CD4-positive, CD25-positive, alpha-beta regulatory T cell (primary cell): ENCODE measurements around the gene VIPR2. TPM values are rescaled to one million over a fixed set of nuclear protein-coding genes. Genes with fewer than 3 reads are reported as not detected.
A peak's percentile ranks its signal among the peaks of the same experiment; 100 is the strongest.

Experiments
- ATAC-seq, 2 donors: fragments of 150-1000 bp; cut with Tn5 transposase; one replicate each; pipeline ENCODE4 v1.10.0; 2021; ENCODE audit warnings: low read depth in 2 of 2, moderate number of reproducible peaks in 2 of 2, moderate library complexity in 1 of 2
- DNase-seq, 3 donors: peaks; one replicate each; pipeline versions ENCODE4 v3.0.0 to v3.0.0-alpha.2; 2012 to 2022; ENCODE audit warnings: mixed read lengths in 1 of 3
- H3K27ac ChIP-seq: one replicate; pipeline ENCODE4 v1.7.0; 2013; ENCODE audit warnings: mild to moderate bottlenecking, low read length; ENCODE audit not compliant: insufficient read depth, poor library complexity, severe bottlenecking
- H3K27me3 ChIP-seq: one replicate; pipeline ENCODE4 v1.7.0; 2013; ENCODE audit warnings: low read length; ENCODE audit not compliant: control insufficient read depth, insufficient read depth
- H3K36me3 ChIP-seq: one replicate; pipeline ENCODE4 v1.7.0; 2013; ENCODE audit warnings: mild to moderate bottlenecking, low read length, moderate library complexity; ENCODE audit not compliant: control insufficient read depth, insufficient read depth
- H3K4me1 ChIP-seq: 2 replicates; pipeline ENCODE4 v1.7.0; 2013; ENCODE audit warnings: mild to moderate bottlenecking, low read length; ENCODE audit not compliant: insufficient read depth, control insufficient read depth, poor library complexity, severe bottlenecking
- H3K4me3 ChIP-seq: one replicate; pipeline ENCODE4 v1.7.0; 2013; ENCODE audit warnings: low read depth, mild to moderate bottlenecking, low read length, moderate library complexity
- H3K9me3 ChIP-seq, 2 experiments: 1 replicate in 1 of 2; 2 replicates in 1 of 2; pipeline ENCODE4 v1.7.0; 2013; ENCODE audit warnings: low read length in 2 of 2, mild to moderate bottlenecking in 1 of 2, moderate library complexity in 1 of 2; ENCODE audit not compliant: control insufficient read depth in 2 of 2
- H3K27ac Mint-ChIP-seq, 3 donors: one replicate each; pipeline ENCODE4 v1.8.0; 2020 to 2022; ENCODE audit warnings: mild to moderate bottlenecking in 3 of 3, mixed read lengths in 3 of 3, moderate library complexity in 2 of 3
- H3K27me3 Mint-ChIP-seq: one replicate; pipeline ENCODE4 v1.8.0; 2022; ENCODE audit warnings: mild to moderate bottlenecking, mixed read lengths
- H3K36me3 Mint-ChIP-seq: one replicate; pipeline ENCODE4 v1.8.0; 2020; ENCODE audit warnings: mixed read lengths
- H3K4me1 Mint-ChIP-seq, 4 donors: one replicate each; pipeline ENCODE4 v1.8.0; 2020 to 2022; ENCODE audit warnings: mixed read lengths in 4 of 4, mild to moderate bottlenecking in 1 of 4
- H3K4me3 Mint-ChIP-seq, 4 donors: one replicate each; pipeline ENCODE4 v1.8.0; 2020 to 2022; ENCODE audit warnings: mild to moderate bottlenecking in 4 of 4, mixed read lengths in 4 of 4, moderate library complexity in 3 of 4
- H3K9me3 Mint-ChIP-seq, 7 donors: one replicate each; pipeline ENCODE4 v1.8.0; 2020 to 2022; ENCODE audit warnings: mixed read lengths in 7 of 7, mild to moderate bottlenecking in 3 of 7, moderate library complexity in 2 of 7
- polyA plus RNA-seq, 4 donors: library from polyadenylated mRNA; unstranded; fragments of 300-500 nt; fragmentation: Illumina TruSeq; gene quantifications; one replicate each; pipeline ENCODE4 v1.2.3, GENCODE V29; 2021
- total RNA-seq: library from RNA; stranded (reverse); gene quantifications from one replicate; pipeline ENCODE4 v1.2.3, GENCODE V29; 2022

Gene VIPR2
- total and polyA plus RNA-seq, 5 donors from 2014 or later: not detected

DNA sequence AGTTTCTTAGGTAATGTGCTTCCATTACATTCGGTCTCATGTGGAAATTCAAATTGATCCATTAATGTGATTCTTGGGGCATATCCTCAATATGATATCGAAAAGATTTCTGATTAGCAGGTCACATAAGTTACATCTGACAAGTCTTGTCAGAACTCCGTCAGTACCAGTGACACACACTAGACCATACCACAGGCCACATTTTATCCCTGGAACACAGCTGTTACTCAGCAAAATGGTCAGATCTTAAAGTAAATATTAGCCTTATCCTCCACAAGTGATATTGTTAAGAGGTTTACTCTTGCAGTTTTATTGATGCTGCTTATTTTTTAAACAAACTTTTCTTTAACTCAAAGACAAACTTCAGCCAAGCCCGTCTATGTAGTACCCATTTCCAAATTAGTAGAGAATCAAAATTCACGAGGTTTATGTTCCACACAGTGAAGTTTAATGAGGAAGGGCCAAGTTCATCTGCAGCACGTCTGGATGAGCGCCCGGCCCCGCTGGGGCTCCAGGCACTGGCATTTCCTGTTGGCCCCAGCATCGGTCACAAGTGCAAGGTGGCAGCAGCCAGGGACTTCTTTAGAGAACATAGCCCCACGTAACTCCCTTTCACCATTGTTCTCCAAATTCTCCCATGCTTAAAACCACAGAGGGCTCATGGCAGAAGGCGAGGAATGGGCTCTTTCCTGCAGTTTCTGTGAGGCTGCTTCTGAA lies 132.2 kb downstream of the VIPR2 start:
- ATAC-seq (no peak), DNase-seq (no peak)
- Mint-ChIP-seq H3K4me3 (no peak overlapping the region), H3K36me3 (no peaks in the 10 kb centered on the region), H3K27ac (peak overlapping the region in 1 of 3 donors; percentile 10), H3K27me3 (no peaks in the 10 kb centered on the region), H3K4me1 (peaks cover 0 to 15% (median 0%) of the 10 kb centered on the region in 4 donors), H3K9me3 (no peaks in the 10 kb centered on the region)
- no peaks in the 10 kb centered on the region for H3K27me3 ChIP-seq
- H3K27ac ChIP-seq: no peak overlapping the region
- H3K4me3 ChIP-seq: no peak overlapping the region
- H3K4me1 ChIP-seq: no peaks in the 10 kb centered on the region
- H3K36me3 ChIP-seq: no peaks in the 10 kb centered on the region
- no peaks in the 10 kb centered on the region for H3K9me3 ChIP-seq

DNA sequence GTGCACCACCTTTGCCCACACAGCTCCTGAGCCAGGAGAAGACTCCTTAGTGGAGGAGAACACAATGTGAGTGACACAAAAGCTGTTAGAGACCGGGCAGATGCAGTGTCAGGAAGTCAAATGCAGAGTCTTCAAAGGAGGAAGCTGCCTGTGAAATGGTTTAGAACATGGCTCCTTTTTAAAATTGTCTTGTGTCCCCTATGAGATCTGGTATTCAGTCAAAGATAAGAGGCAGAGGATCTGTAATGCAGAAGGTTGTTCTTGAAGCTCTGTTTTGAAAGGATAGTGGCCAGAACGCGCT lies 133.0 kb downstream of the VIPR2 start:
- Histone ChIP-seq H3K27me3 (no peaks in the 10 kb centered on the region), H3K4me1 (no peaks in the 10 kb centered on the region), H3K27ac (no peak overlapping the region), H3K36me3 (no peaks in the 10 kb centered on the region), H3K9me3 (no peaks in the 10 kb centered on the region), H3K4me3 (no peak overlapping the region)
- DNase-seq: no peak
- ATAC-seq: no peak
- H3K27ac Mint-ChIP-seq: peak overlapping the region in 2 of 3 donors; percentile 10 to 56
- peaks cover 0 to 14% (median 0%) of the 10 kb centered on the region in 4 donors for H3K4me1 Mint-ChIP-seq
- no peaks in the 10 kb centered on the region for H3K9me3 Mint-ChIP-seq
- H3K4me3 Mint-ChIP-seq: no peak overlapping the region
- H3K36me3 Mint-ChIP-seq: no peaks in the 10 kb centered on the region
- no peaks in the 10 kb centered on the region for H3K27me3 Mint-ChIP-seq

DNA sequence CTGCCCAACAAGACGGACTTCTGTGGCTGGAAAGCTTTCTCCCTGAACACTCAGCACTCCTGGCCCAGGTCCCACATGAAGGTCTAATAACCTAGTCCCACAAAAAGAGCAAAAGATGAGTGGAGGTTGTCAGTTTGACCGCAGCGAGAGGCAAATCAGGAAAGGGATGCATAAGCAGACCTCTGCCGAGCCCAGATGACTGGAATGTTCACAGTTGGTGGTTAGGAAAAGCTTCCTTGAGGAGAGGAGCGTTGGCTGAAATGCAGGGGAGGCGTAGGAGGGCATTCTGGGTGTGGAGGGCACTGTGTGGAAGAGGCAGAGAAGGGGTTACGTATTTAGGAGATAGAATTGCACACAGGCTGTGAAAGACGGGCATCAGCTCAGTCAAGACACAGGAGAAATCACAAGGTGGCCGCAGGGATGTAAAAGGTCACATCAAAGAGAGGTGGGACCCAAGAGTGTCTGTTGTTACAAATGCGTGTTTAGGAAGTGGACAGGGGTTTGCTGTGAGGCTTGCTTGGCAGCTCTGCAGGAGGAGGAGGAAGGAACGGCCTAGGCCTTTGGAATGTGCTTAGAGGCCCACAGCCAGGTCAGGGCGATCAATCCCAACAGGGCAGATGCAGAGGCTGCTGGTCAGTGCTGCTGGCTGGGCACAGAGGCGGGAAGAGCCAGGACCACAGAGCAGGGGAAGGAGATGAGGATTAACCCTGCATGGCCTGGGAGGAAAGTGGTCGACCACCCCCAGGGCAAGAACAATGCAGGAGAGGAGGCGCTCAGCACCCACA lies 133.5 kb downstream of the VIPR2 start:
- Mint-ChIP-seq H3K9me3 (no peaks in the 10 kb centered on the region), H3K27ac (no peak overlapping the region), H3K4me1 (peaks cover 0 to 10% (median 0%) of the 10 kb centered on the region in 4 donors), H3K27me3 (no peaks in the 10 kb centered on the region), H3K4me3 (peak overlapping the region in 2 of 4 donors; percentile 19 to 47), H3K36me3 (no peaks in the 10 kb centered on the region)
- no peaks in the 10 kb centered on the region for H3K27me3 ChIP-seq
- no peaks in the 10 kb centered on the region for H3K9me3 ChIP-seq
- no peaks in the 10 kb centered on the region for H3K4me1 ChIP-seq
- H3K27ac ChIP-seq: no peak overlapping the region
- H3K36me3 ChIP-seq: no peaks in the 10 kb centered on the region
- H3K4me3 ChIP-seq: no peak overlapping the region
- ATAC-seq (no peak), DNase-seq (no peak)

DNA sequence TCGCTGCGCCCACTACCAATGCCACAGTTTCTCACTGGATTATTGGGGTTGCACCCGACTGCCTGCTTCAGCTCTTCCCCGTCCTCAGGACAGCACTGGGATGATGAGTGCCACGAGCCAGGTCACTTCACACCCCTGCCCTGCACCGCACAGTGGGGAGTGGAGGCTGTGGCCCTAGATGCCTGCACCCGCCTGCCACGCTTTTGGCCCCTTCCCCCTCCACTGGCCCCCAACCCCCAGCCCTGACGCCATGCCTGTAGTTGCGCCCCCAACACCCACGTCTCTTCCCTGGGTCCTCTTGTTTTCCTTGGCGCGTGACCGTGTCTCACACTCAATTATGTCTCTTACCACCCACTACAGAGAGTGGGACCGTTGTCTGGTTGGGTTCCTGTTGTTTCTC lies 134.3 kb downstream of the VIPR2 start:
- Mint-ChIP-seq H3K27me3 (no peaks in the 10 kb centered on the region), H3K4me1 (peaks cover 0 to 11% (median 0%) of the 10 kb centered on the region in 4 donors), H3K4me3 (no peak overlapping the region), H3K36me3 (no peaks in the 10 kb centered on the region), H3K27ac (peak overlapping the region in 1 of 3 donors; percentile 70), H3K9me3 (no peaks in the 10 kb centered on the region)
- Histone ChIP-seq H3K4me3 (no peak overlapping the region), H3K36me3 (no peaks in the 10 kb centered on the region), H3K27me3 (no peaks in the 10 kb centered on the region), H3K27ac (no peak overlapping the region), H3K9me3 (no peaks in the 10 kb centered on the region), H3K4me1 (no peaks in the 10 kb centered on the region)
- no peak for ATAC-seq
- DNase-seq: no peak

DNA sequence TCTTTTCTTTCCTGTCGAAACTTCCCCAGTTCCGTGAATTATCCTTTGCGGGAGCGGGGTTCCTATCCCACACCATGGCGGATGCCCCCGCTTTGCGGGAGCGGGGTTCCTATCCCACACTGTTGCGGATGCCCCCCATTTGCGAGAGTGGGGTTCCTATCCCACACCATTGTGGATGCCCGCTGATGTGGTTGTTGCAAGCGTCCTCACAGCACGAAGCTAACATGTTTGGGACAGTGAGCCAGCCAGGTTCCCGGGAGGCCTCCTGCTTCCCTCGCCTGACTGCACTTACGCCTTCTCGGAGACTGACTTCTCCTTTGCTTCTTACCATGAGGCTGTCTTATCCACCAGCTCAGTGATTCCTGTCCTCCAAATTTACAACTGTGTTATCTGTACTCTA lies 134.7 kb downstream of the VIPR2 start:
- no peaks in the 10 kb centered on the region for H3K9me3 ChIP-seq
- H3K9me3 Mint-ChIP-seq: no peaks in the 10 kb centered on the region
- H3K36me3 Mint-ChIP-seq: no peaks in the 10 kb centered on the region
- ATAC-seq (no peak), DNase-seq (no peak)
- no peaks in the 10 kb centered on the region for H3K36me3 ChIP-seq
- no peaks in the 10 kb centered on the region for H3K4me1 ChIP-seq
- H3K27me3 ChIP-seq: no peaks in the 10 kb centered on the region
- H3K27ac ChIP-seq: no peak overlapping the region
- no peak overlapping the region for H3K4me3 ChIP-seq
- peak overlapping the region in 1 of 3 donors; percentile 70 for H3K27ac Mint-ChIP-seq
- H3K4me1 Mint-ChIP-seq: peaks cover 0 to 7% (median 0%) of the 10 kb centered on the region in 4 donors
- no peaks in the 10 kb centered on the region for H3K27me3 Mint-ChIP-seq
- no peak overlapping the region for H3K4me3 Mint-ChIP-seq

DNA sequence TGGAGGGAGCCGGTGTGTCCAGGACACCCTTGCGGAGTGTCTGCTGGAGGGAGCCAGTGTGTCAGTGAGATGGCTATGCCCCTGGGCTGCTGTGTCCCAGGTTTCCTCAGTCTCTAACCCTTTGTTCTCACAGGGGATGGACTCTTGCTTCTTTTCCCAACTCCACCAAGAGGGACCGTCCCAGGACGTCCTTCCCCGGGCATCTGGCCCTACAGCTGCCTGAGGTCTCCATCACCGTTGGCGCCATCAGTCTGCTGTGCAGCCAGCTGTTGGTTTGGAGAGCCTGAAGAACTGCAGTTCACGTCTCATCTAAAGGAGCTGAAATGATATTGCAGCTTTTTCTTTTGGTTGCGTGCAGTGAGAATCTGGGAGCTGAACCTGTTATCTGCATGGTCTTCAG lies 136.2 kb downstream of the VIPR2 start:
- DNase-seq (no peak), ATAC-seq (no peak)
- H3K27ac ChIP-seq: no peak overlapping the region
- H3K36me3 ChIP-seq: no peaks in the 10 kb centered on the region
- no peaks in the 10 kb centered on the region for H3K27me3 Mint-ChIP-seq
- H3K4me3 Mint-ChIP-seq: no peak overlapping the region
- no peaks in the 10 kb centered on the region for H3K36me3 Mint-ChIP-seq
- H3K9me3 Mint-ChIP-seq: peaks cover 0 to 2% (median 0%) of the 10 kb centered on the region in 7 donors
- peaks cover 0 to 13% (median 0%) of the 10 kb centered on the region in 4 donors for H3K4me1 Mint-ChIP-seq
- no peaks in the 10 kb centered on the region for H3K9me3 ChIP-seq
- no peak overlapping the region for H3K4me3 ChIP-seq
- H3K27me3 ChIP-seq: peaks cover 2% of the 10 kb centered on the region
- no peaks in the 10 kb centered on the region for H3K4me1 ChIP-seq
- H3K27ac Mint-ChIP-seq: no peak overlapping the region

DNA sequence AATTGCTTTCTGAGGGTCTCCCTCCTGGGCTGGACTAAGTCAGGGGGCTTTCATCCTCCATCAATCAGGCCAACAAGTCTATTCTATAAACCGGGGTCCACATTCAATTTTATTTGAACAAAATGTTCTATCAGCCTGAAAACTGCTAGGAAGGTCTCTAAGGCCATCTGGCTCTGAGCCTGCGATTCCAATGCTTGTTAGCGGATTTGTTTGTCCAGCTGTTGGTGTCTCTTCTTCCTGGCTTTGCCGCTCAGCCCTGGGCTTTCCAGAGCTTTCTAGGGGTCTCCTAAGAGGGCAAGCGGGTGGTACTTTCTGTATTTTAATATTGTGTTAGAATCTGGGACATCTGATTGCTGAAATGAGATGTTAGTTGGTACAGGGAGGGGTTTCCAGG lies 136.7 kb downstream of the VIPR2 start:
- Mint-ChIP-seq H3K4me1 (peaks cover 0 to 13% (median 0%) of the 10 kb centered on the region in 4 donors), H3K9me3 (peaks cover 0 to 2% (median 0%) of the 10 kb centered on the region in 7 donors), H3K27me3 (no peaks in the 10 kb centered on the region), H3K4me3 (no peak overlapping the region), H3K27ac (no peak overlapping the region), H3K36me3 (no peaks in the 10 kb centered on the region)
- peaks cover 2% of the 10 kb centered on the region for H3K27me3 ChIP-seq
- H3K4me3 ChIP-seq: no peak overlapping the region
- no peaks in the 10 kb centered on the region for H3K9me3 ChIP-seq
- ATAC-seq (no peak), DNase-seq (no peak)
- no peaks in the 10 kb centered on the region for H3K36me3 ChIP-seq
- H3K27ac ChIP-seq: no peak overlapping the region
- H3K4me1 ChIP-seq: no peaks in the 10 kb centered on the region
